HS-5 (cell line): ENCODE results near the gene CTNNB1.
"Not testable (repeated sequence)": the region's sequence is repeated elsewhere in the genome, so short reads cannot be mapped to it uniquely, and the experiment has no call there.

Experiments used
- DNase-seq: peaks from one replicate; pipeline ENCODE4 v3.0.0-alpha.2; 2012; ENCODE audit warnings: low read depth

The CTNNB1 gene

DNA sequence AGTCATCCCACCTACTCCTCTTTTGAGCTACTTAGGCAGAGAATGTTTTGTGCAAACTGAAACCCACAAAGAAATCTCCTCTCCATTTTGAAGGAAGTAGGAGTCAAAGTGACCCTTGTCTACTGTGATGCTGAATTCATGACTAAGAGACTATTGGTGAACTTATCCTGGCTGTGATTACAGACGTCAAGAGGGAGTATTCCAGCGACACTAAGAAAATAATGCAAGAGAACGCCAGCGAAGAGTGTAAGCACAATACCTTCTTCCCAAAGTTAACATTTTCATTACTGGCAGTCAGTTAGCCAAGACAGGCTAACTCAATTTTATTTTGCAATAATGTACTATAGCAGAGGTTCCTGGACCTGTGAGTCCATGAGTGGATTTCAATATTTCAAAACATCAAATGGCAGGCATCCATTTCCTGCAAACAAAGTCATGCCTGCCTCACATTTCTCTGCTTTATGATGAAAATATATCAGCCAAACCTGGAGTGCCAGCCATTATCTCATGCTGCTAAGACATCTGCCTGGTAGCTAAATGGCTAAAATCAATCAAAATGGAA lies 59.0 kb downstream of the CTNNB1 start:
- no peak for DNase-seq

DNA sequence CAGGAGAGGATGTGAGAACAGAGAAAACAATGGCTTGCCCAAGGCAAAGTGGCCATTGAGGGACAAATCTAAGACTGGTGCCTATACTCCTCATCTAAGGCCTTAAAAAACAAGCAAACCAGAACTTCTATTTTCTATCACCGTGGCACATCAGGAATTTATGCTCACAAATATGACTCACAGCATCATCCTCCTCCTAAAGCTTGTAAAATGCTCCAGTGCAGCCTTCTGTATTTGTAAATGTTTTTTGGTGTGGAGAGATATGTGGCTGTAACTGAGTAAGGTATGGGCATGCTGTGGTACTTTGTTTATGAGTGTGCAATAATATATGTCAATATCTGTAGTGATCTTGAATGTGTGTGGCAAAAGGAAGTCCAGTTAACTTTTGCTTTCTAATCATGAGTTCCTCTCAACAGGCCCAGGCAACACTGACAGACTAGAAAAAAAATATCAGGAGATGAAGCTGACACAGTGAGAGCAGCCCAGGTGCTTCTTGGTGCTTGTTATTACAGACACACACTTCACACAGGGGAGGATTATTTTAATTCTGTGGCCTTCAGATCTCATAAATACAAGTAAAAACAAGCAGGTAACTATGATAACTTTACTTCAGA lies 60.3 kb downstream of the CTNNB1 start:
- no peak for DNase-seq

DNA sequence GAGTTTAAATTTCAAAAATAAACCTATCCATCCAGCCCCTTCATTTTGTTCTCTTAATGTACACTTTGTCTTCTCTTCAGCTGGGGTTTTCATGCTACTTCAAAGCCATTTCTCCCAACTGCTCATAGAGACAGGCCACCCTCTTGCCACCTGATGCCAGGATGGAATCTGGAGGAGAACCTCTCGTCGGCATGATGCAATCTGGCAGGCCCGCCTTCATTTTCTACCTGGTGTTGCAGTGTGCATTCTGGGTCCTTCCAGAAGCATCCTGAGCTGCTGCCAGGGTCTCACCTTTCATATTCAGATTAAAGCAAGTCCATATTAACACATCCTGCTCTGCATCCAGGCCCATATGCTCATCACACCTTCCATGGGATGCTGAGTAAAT lies 60.8 kb downstream of the CTNNB1 start:
- DNase-seq = no peak

DNA sequence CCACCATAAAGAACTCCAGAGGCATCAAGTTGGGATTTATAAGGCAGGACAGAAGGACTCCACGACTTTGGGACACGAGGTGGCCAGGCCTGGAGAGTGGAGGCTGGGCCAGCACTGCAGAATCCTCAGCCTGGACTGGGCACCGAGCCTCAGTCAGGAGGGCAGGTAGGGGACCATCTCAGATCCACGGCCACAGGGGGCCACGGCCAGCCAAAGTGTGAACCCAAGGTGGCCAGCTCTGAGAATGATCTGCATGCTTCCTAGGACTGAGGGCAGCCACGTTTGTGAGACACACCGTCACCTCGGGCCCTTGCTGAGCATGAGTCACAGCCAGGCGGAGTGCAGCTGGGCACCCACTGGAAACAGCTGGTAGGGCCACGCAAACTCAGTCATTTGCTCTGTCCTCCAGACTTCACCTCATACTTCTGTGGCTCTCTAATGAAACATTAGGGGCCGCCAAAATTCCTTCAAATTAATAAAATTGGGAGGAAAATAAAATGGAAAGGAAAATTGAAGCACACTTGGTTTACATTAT lies 65.8 kb downstream of the CTNNB1 start:
- DNase-seq = no peak

DNA sequence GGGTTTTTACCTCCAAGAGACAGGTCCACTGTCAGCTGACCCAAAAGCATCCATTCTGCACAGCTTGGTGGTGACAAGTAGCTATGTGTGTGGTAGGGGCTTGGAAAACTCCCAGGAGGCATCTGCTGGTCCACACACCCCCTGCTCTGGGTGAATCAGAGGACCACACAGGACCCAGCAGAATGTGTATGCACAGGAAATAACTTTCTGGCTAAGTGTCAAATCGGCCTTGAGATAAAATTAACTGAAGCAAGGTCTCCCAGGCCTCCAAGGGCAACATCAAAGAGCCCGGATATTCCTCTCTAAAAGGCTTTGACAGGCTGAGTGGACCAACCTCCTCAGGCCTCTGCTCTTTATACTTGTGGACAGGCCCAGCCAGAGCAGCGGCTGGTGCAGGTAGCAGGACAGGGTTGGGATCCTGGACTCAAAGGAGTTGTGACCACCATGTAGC lies 66.5 kb downstream of the CTNNB1 start:
- DNase-seq = no peak

DNA sequence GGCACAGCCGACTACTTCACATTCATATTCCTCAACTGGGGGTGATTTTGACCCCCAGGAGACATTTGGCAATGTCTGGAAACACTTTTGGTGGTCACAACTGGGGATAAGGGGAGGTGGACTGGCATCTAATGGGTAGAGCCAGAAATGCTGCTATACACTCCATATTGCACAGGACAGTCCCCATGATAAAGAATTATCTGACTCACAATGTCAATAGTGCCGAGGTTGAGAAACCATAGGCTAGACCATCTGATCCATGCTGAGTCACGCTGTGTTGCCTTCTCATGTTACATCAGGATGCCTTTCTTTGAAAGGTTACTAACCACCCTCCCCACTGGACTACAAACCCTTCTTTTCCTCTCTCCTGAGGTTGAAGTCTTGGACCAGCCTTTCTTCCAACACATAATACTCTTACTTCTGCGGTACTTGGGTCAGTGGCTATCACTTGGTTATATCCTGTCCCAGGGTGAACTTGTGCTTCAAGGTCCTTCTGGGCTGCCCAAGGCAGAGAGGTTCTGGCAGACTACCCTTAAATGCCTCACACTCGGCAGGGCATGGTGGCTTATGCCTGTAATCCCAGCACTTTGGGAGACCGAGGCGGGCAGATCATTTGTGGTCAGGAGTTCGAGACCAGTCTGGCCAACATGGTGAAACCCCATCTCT lies 68.8 kb downstream of the CTNNB1 start:
- DNase-seq = peak; percentile 95

DNA sequence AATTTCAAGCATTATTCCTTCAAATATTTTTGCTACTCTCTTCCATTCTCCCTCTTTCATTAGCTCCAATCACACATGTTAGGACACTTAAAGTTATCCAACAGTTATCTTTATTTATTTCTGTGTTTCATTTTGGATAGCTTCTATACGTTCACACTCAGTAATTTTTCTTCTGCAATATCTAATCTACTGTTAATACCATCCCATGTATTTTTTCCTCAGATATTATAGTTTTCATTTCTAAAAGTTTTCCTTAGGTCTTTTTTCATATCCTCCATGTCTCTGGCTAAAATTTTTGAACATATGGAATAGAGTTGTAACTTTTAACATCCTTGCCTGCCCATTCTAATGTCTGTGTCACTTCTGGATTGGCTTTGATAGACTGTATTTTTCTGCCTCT lies 73.4 kb downstream of the CTNNB1 start:
- DNase-seq = no peak

DNA sequence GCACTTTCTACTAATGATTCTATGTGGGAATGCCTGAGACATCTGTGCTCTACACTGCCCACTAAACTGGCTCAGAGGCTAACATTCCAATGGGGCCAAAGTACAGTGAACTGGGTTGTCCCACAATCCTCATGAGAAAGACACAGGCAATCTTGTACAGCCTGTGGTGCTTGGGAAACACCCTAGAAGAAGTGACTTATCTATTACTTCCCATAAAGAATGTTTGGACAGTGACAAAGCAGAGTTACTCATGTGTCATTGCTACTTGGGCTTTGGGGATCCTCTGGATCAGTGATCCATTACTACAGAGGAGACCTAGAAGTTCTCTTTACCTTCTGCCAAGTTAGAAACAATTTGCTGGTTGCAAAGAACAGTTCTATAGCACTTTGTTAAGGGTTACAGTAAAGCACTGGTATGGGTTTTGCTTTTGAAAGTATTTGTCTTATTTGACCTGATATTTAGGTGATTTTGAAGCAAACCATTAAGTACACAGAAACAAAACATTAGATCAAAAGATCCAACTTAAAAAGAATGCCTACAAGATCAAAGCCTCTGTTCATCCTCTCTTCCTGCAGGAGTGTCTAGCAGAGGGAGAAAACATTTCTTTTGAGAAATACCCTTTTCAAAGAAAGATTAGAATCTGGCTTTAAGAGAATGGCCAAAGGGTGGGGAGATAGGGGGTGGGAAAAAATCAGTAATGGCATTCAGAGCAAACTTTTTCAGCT lies 75.8 kb downstream of the CTNNB1 start:
- DNase-seq = peak; percentile 47

DNA sequence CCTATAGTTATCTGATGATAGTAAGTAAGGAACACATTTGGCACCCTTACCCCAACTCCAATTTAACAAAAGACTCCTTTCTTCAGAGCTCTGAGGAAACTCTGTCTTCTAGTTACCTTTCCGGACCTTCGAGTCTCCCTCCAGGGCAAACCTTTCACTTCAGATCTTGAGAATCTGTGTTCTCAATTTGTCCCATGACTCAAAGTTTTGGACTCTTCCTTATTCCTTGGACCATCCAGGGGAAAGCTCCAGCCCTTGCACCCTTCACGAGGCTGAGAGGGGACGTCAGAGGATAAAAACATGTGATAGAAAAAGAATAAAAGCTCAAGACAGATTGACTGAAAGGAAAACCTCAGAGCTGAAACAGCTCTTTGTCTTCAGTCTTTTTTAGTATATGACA lies 76.9 kb downstream of the CTNNB1 start:
- DNase-seq = no peak

DNA sequence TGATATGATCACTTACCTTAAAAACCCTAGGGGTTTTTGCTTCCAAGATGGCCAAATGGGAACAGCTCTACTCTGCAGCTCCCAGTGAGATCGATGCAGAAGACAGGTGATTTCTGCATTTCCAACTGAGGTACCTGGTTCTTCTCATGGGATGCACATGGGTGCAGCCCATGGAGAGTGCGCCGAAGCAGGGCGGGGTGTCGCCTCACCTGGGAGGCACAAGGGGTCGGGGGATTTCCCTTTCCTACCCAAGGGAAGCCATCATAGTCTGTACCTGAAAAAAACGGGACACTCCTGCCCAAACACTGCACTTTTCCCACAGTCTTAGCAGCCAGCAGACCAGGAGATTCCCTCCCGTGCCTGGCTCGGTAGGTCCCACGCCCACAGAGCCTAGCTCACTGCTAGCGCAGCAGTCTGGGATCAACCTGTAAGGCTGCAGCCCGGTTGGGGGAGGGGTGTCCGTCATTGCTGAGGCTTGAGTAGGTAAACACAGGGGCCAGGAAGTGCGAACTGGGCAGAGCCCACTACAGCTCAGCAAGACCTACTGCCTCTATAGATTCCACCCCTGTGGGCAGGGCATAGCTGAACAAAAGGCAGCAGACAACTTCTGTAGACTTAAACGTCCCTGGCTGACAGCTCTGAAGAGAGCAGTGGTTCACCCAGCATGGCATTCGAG lies 78.6 kb downstream of the CTNNB1 start:
- DNase-seq = no peak

DNA sequence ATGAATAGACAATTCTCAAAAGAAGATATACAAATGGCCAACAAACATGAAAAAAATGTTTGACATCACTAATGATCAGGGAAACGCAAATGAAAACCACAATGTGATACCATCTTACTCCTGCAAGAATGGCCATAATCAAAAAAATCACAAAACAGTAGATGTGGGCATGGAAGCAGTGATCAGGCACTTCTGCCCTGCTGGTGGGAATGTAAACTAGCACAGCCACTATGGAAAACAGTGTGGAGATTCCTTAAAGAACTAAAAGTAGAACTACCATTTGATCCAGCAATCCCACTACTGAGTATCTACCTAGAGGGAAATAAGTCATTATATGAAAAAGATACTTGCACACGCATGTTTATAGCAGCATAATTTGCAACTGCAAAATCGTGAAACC lies 85.6 kb downstream of the CTNNB1 start:
- not testable (repeated sequence) for DNase-seq

DNA sequence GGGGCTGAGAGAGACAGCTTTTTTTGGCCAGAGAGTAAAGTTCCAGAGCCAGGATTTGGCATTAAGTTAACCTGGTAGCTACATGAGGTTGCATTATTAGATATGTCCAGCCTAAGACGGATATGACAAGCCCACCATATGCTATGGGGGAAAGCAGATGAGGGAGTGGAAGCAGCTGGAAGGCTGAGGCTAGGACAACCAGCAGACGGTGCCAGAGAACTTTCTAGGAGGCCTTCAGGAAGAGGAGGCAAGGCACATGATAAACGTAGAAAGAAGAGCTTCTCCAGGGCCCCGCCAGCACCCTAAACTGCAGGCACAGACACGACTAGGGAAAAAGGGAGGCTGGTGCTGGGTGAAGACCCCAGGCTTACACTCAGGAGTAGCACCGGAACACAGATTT lies 87.0 kb downstream of the CTNNB1 start:
- DNase-seq = no peak

DNA sequence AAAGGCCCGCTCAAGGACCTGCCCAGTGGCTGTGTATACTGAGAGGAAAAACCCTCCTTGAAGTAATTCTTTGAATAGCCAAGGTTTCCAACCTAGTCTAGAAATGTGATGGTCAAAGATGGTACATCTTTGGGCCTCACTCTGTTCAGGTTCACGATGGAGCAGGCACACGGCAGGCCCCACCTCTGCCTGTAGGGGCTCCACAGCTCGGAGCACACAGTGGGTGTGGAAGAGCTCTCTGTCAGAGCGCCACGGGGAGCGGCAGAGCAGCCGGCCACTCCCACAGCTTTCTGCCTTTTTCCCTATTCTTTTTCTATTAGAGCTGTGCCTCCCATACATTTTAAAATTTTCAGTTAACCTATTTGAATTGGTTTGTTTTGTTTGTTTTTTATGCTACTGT lies 89.5 kb downstream of the CTNNB1 start:
- no peak for DNase-seq
